Nephron progenitor cell (in vitro differentiated cells): ENCODE data around the gene BAZ2B.

Experiments
- DNase-seq: peaks from one replicate; pipeline ENCODE4 v3.0.0; 2021
- H3K27ac Mint-ChIP-seq: 2 replicates; pipeline ENCODE4 v1.8.0; 2021; ENCODE audit warnings: mild to moderate bottlenecking, moderate library complexity, mixed read lengths
- H3K27me3 Mint-ChIP-seq: 2 replicates; pipeline ENCODE4 v1.8.0; 2021; ENCODE audit warnings: mild to moderate bottlenecking, low read depth, mixed read lengths; ENCODE audit not compliant: poor library complexity
- H3K36me3 Mint-ChIP-seq: 2 replicates; pipeline ENCODE4 v1.8.0; 2021; ENCODE audit warnings: low read depth, mixed read lengths
- H3K4me1 Mint-ChIP-seq: 2 replicates; pipeline ENCODE4 v1.8.0; 2021; ENCODE audit warnings: mixed read lengths
- H3K4me3 Mint-ChIP-seq: 2 replicates; pipeline ENCODE4 v1.8.0; 2021; ENCODE audit warnings: mild to moderate bottlenecking, moderate library complexity, mixed read lengths
- H3K9me3 Mint-ChIP-seq: 2 replicates; pipeline ENCODE4 v1.8.0; 2021; ENCODE audit warnings: mild to moderate bottlenecking, moderate library complexity, mixed read lengths
- CTCF ChIP-seq: fragments of 200-600 bp; sonication (generic); IDR thresholded peaks from 2 replicates; pipeline ENCODE4 v1.5.0; 2021; ENCODE audit warnings: antibody characterized with exemption

Gene BAZ2B

GRCh38 chr2:159444754-159445153, 171.6 kb downstream of the BAZ2B start:
- no peak for TF ChIP-seq CTCF
- no peak for DNase-seq
- H3K36me3 Mint-ChIP-seq: peaks cover 79% of the 10 kb centered on the region
- no peaks in the 10 kb centered on the region for H3K27me3 Mint-ChIP-seq
- H3K27ac Mint-ChIP-seq: peak overlapping the region; percentile 16
- no peak overlapping the region for H3K4me3 Mint-ChIP-seq
- H3K4me1 Mint-ChIP-seq: peaks cover 3% of the 10 kb centered on the region
- no peaks in the 10 kb centered on the region for H3K9me3 Mint-ChIP-seq

- Mint-ChIP-seq H3K36me3 (peaks cover 85% of the 10 kb centered on the region), H3K4me3 (no peak overlapping the region), H3K27me3 (no peaks in the 10 kb centered on the region), H3K9me3 (no peaks in the 10 kb centered on the region), H3K27ac (no peak overlapping the region), H3K4me1 (no peaks in the 10 kb centered on the region)
- DNase-seq: no peak
- no peak for TF ChIP-seq CTCF
Observed at GRCh38 chr2:159442159-159442852, 174.0 kb downstream of the BAZ2B start.

GRCh38 chr2:159441182-159441581, 175.2 kb downstream of the BAZ2B start:
- Mint-ChIP-seq H3K27ac (no peak overlapping the region), H3K36me3 (peaks cover 85% of the 10 kb centered on the region), H3K27me3 (no peaks in the 10 kb centered on the region), H3K4me1 (no peaks in the 10 kb centered on the region), H3K4me3 (no peak overlapping the region), H3K9me3 (no peaks in the 10 kb centered on the region)
- no peak for DNase-seq
- no peak for TF ChIP-seq CTCF

- peaks cover 71% of the 10 kb centered on the region for H3K36me3 Mint-ChIP-seq
- H3K4me3 Mint-ChIP-seq: no peak overlapping the region
- no peak for TF ChIP-seq CTCF
- no peak for DNase-seq
- H3K27me3 Mint-ChIP-seq: no peaks in the 10 kb centered on the region
- H3K9me3 Mint-ChIP-seq: no peaks in the 10 kb centered on the region
- H3K4me1 Mint-ChIP-seq: no peaks in the 10 kb centered on the region
- no peak overlapping the region for H3K27ac Mint-ChIP-seq
Observed at GRCh38 chr2:159439421-159439820, 176.9 kb downstream of the BAZ2B start.

GRCh38 chr2:159438720-159439353, 177.5 kb downstream of the BAZ2B start:
- H3K36me3 Mint-ChIP-seq: peaks cover 66% of the 10 kb centered on the region
- no peaks in the 10 kb centered on the region for H3K9me3 Mint-ChIP-seq
- no peak overlapping the region for H3K4me3 Mint-ChIP-seq
- H3K4me1 Mint-ChIP-seq: no peaks in the 10 kb centered on the region
- DNase-seq: no peak
- TF ChIP-seq CTCF: no peak
- H3K27me3 Mint-ChIP-seq: no peaks in the 10 kb centered on the region
- no peak overlapping the region for H3K27ac Mint-ChIP-seq

GRCh38 chr2:159438284-159438683, 178.1 kb downstream of the BAZ2B start:
- no peak for TF ChIP-seq CTCF
- Mint-ChIP-seq H3K4me1 (no peaks in the 10 kb centered on the region), H3K36me3 (peaks cover 66% of the 10 kb centered on the region)

More at GRCh38 chr2:159438284-159438683, 178.1 kb downstream of the BAZ2B start:
- no peaks in the 10 kb centered on the region for H3K27me3 Mint-ChIP-seq
- no peak overlapping the region for H3K4me3 Mint-ChIP-seq
- no peaks in the 10 kb centered on the region for H3K9me3 Mint-ChIP-seq
- peak overlapping the region; percentile 62 for H3K27ac Mint-ChIP-seq
- no peak for DNase-seq
